GM08714 (cell line): ENCODE results near the gene KIF13A.

ENCODE experiments used
- H3K4me3 ChIP-seq: fragments of 200-500 bp; sonication (Bioruptor generic); 2 replicates; pipeline ENCODE4 v1.5.1; 2014; ENCODE audit warnings: mild to moderate bottlenecking, low read length, inconsistent platforms
- ZNF274 ChIP-seq: IDR thresholded peaks from 2 replicates; pipeline ENCODE4 v1.6.1; 2012; ENCODE audit warnings: mild to moderate bottlenecking, low read depth, low read length

The KIF13A gene

DNA sequence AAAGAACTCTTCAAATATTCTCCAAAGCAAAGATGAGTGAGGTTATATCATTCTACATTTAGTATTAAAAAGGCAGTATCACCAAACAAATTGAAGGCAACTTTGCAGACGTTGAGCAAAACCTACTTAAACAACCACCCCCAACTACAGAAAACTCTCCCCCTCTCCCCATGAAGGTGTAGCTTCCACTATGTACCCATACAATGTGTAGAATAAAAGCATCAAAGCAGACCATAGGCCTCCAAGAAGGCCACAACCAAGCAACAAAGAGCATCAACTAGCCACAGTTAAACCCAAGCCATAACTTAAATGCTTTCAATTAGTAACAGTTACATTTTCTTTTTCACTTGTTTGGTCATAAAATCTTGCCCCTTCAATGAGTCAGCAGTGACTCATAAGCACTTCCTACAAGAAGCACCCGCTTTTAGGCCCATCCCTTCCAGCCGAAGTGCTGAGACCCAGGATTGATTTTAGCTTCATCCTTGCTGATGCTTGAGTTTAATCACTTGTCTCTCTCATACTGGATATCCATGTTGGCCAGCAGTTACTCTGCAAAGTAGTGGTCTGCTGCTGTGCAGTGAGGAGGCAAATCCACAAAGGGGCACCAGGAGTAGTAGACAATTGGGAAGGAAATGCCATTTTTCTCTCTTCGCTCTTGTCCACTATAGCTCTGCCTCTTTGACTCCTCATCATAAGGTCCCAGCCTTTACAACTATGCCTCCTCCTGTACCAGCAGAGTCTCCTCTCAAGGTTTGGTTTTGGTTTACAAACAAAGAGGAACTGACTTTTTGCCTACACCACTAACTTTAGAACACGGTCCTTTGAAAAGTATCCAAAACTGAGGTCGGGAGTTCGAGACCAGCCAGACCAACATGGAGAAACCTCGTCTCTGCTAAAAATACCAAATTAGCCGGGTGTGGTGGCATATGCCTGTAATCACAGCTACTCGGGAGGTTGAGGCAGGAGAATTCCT is 272.3 kb downstream of the KIF13A start:
- no peak for TF ChIP-seq ZNF274
- H3K4me3 ChIP-seq: no peak overlapping the region

DNA sequence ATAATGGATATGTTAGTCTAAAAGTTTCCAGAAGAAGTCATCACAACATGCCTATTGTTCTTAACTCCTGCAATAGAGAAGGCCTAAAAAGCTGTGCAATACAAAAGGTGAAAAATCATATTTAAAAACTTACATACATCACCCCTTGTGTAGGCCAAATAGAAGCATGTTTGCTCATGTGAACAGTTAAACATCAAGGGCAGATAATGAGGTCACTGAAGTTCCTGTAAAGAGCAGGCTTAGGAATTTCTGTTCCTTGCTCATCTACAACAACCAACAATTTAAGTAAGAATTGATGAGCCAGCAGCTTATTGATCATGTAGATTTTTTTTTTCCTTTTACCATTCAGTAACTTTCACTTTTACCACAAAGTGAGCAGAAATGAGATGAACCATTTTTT is 273.3 kb downstream of the KIF13A start:
- no peak overlapping the region for H3K4me3 ChIP-seq
- no peak for TF ChIP-seq ZNF274

DNA sequence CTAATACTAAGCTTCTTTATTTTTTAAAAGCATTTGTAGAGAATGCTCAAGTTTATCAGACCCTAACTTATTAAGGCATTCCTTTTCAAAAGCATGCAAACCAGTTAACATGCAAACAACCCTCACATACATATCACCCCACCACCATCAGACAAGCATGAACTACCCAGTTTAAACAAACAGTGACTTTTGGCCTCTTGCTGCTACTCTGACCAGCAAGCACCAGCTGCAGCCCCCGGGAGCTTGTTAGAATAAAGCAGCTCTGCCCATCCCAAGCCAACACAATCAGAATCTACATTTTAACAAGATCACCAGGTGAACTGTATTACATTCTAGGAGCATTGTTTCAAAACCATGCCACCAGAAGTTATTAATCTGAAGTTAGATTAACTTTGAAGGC is 274.9 kb downstream of the KIF13A start:
- H3K4me3 ChIP-seq: no peak overlapping the region
- no peak for TF ChIP-seq ZNF274

DNA sequence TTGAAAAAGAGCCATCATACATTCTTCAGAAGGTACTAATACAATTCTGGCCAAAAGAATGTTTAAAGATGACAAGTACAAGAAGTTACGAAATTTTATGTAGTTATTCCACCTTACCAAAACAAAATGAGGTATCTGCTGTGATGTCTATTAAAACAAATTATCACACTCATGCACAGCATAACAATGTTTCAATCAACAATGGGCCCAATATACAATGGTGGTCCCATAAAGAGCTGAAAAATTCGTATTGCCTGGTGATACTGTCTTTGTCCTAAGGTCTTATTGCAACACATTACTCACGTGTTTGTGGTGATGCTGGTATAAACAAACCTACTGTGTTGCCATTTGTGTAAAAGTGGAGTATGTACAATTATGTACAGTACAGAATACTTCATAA is 277.1 kb downstream of the KIF13A start:
- H3K4me3 ChIP-seq: no peak overlapping the region
- TF ChIP-seq ZNF274: no peak

DNA sequence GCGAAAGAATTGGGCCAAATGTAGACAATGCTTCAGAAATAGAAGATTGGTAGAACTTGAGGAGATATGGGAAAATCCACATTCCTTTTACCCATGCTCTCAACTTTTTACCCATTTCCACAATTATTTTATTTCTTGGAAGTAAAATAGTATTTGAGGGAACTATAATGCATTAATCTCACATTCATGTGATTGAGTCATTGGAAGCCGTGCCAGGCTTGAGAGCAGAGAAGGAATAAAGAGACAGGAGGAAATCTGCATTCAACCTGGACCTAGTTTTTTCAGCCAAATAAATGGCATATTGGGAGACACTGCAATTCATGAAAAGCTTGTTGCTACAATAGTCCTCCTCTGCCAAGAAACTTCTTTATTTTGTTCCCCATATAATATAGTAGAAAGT is 278.0 kb downstream of the KIF13A start:
- TF ChIP-seq ZNF274: no peak
- no peak overlapping the region for H3K4me3 ChIP-seq
